ENCODE data around the gene AATF.

The AATF gene

DNA sequence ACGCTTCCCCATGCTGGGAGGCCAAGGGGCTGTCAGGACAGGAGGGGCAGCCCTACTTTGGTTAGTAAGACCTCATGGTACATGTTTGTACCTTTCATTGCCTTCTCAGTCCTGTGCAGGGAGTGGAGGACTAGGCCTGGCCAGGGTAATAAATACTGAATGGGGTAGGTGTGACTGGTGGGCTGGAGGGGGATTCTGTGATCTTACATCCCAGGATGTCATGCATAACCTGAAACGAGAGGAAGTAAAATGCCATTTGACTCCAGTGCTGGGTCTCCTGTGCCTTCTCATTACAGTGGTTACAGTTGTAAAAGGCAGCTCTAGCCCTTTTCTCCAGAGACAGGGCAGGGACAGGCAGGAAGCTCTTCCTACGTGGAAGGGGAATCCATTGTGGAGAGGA lies 138.2 kb downstream of the AATF start:
- DNase-seq: no peak

DNA sequence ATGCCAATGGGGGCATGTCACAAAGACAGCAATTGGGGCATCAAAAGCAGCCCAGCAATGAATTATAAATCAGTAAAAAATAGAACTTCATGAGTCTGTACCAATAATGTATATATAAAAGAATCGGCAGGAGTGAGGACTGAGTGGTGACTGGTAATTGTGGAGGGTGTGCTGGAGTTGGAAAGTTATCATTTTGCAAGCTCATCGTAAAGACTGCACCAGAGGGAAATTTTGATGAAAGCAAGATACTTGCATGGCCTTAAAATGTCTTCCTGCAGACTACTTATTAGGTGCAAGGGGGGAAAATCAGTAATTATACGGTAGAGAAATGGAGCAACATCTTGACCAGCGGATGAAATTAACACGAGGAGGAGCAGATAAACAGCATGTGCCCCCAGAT lies 138.9 kb downstream of the AATF start:
- DNase-seq: no peak

DNA sequence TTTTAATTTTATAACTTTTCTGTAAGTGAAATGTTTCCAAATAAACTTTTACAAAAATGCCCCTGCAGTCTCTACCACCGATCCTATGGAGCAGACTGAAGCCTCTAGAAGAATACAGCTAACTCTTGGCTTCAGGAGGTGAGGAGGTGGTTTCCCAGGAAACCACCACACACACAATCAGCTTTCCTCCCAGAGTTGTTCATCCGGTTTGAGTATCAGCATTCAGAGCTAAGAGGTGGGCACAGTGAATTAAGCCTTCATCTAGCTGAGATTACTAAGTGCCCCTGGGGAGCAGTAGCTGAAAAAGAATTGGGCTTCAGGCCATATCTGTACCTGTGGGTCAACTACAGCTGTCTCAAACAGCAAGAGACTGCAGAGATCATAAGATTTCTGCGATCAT lies 139.7 kb downstream of the AATF start:
- DNase-seq: no peak

GRCh38 chr17:37088913-37089312 lies 140.2 kb downstream of the AATF start:
- DNase-seq: no peak

GRCh38 chr17:37089956-37090355 lies 141.2 kb downstream of the AATF start:
- no peak for DNase-seq

- no peak for DNase-seq
Measured at GRCh38 chr17:37090941-37091340, 142.2 kb downstream of the AATF start.

DNA sequence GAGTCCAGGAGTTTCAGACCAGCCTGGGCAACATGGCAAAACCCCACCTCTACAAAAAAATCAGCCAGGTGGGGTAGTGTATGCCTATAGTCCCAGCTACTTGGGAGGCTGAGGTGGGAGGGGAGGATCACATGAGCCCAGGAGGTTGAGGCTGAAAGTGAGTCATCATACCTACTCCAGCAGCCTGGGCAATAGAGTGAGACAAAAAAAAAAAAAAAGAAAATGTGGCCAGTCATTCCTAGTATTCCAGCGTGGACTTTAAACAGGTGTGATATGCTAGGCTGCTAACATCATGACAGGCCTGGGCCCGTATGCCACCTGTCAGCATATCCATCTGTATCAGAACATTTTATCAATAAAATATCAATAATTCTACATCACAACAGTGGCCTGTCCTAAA lies 143.3 kb downstream of the AATF start:
- no peak for DNase-seq

- DNase-seq: no peak
Measured at GRCh38 chr17:37092701-37093100, 143.9 kb downstream of the AATF start.

DNA sequence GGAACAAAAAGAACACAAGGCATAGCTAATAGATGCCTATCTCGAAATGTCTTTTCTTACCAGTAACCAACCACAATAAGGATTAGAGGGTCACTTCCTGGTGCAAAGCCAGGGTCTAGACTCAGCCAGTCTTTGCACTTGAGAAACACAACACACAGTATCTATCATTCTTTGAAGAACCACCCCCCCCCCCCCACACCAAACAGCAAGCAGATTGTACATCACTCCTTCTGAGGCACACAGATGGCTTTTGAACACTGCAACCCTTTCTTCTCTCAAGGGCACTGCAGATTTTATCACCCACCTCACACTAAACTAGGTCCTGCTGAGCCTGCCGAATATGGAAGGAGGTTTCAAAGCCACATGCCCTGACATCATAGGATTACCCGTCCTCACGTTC lies 145.6 kb downstream of the AATF start:
- DNase-seq: no peak

DNA sequence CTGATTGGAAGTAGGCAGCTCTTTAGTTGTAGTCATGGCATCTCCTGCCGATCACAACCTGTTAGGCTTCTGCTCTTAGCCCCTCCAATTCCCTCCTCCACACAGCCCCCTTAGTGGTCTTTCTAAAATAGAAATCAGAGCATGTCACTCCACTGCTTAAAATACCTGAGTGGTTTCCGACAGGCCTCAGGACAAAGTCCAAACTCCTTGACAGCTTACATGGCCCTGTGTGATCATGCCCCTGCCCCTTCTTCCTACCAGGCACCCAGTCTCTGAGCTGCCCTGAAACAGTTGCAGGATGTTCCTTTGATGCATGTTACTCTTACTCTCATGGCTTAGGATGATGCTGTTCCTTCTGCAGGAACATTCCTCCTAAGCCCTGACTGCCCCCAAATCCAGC lies 147.3 kb downstream of the AATF start:
- DNase-seq: no peak

GRCh38 chr17:37097154-37097553 lies 148.4 kb downstream of the AATF start:
- DNase-seq: no peak

DNA sequence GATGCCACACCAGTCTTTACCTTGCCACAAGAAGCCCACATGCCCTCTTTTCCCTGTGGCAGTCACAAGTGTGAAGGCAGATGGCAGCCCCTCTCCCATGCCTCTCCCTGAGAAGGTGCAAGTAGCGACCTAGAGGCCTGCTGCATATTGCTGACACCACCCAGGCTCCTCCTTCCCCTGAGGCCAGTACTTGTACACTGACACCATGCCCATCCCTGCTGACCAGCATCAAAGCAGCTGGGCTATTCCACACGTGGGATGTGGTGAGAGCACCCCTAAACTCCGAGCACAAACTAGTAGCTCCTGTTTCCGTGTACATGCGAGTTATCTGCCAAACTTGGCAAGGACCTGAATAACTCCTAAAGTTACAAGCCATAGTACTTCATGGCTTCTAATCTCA lies 149.4 kb downstream of the AATF start:
- DNase-seq: no peak

DNA sequence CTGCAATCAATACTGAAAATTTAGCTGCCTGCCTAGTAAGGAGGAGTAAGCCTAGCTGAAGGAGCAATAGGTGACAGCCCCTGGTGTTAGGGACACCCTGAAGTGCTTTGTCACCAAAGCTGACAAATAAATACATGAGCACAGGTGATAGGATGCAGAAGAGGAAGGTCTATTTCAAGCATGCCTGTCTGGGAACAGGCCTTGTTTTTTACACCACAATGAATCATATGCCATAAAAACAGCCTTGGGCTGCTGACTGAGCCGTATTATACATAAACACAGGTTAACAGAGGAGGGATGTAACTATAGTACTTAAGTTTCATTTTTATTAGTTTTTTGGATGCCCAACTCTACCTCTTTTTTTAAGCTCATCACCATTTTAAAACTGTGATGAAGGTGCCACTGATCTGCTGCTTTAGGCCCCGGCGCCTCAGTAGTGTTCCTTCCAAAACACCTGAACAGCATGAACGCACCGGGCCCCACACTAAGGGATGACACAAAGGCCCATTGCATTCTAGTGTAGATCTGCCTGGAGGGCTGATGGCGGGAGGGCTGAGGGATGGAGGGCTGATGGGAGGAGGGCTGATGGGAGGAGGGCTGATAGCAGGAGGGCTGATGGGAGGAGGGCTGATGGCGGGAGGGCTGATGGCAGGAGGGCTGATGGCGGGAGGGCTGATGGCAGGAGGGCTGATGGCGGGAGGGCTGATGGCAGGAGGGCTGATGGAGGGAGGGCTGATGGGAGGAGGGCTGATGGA lies 150.3 kb downstream of the AATF start:
- DNase-seq: no peak

DNA sequence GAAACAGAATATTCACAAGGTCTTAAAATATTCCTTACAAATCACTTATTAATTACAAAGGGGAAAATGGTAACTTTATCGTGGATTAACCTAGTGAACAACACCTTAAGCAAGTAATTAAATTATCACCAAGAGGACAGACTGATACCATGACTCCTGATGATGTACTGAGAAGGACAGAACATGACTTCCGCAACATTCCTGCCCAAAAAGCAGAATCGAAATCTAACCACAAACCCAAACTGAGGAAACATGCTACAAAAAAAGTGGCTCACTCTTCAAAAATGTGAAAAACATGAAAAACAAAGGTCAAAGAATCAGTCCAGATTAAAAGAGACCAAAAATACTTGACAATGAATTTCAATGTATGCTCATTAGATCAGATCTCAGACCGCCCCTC lies 151.5 kb downstream of the AATF start:
- no peak for DNase-seq

GRCh38 chr17:37101306-37101705 lies 152.6 kb downstream of the AATF start:
- no peak for DNase-seq

DNA sequence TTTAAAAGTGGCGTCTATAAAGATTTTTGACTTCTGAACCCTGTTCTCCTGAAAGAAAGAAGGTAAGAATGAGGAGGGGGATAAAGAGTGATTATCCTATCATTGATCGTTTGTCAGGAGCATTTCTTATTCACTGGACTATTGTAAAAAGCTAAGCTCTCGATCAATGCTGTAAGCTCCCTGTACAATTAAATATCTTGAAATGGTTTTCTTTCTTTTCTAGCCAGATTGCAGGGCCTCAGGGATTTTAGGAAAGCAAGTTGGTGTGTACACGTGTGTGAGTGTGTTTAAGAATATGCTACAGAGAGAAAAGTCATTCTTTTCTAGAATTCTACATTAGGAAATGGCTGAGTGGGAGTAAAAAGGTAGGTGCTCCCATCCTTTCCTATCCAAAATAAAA lies 154.5 kb downstream of the AATF start:
- DNase-seq: no peak

DNA sequence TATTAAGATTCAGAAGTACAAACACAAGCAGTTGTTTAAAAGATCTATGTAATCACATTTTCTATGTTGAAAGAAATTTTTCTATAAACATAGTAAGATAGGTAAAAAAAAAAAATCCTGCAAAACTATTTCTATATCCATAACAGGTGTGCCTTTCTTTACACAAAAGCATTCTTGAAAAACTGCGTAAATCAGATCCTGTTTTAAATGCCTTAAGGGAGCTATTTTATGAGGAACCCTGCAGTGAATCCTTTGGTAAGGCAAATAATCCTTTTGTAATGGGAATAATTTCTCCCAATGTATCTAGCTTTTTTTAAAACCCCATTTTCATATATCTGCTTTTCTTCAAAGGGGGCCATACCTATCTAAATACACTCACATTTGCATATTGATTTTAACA lies 157.3 kb downstream of the AATF start:
- no peak for DNase-seq
